DND-41 (cell line): ENCODE data around the gene ROS1.

ENCODE experiments used
- ATAC-seq: fragments of 200-7000 bp; cut with Tn5 transposase; 3 replicates; pipeline ENCODE4 v1.9.1; 2021; ENCODE audit warnings: low read depth; ENCODE audit not compliant: insufficient read depth
- DNase-seq: peaks from one replicate; pipeline ENCODE4 v3.0.0-alpha.2; 2020
- H2AFZ ChIP-seq: 2 replicates; pipeline ENCODE4 v1.6.0; 2012; ENCODE audit warnings: low read depth, low read length
- H3K27ac ChIP-seq: 2 replicates; pipeline ENCODE4 v1.5.1; 2012; ENCODE audit warnings: low read length, inconsistent platforms
- H3K27me3 ChIP-seq: fragments of 200-600 bp; sonication (generic); 2 replicates; pipeline ENCODE4 v1.6.0; 2012; ENCODE audit warnings: low read length, mild to moderate bottlenecking, inconsistent platforms; ENCODE audit not compliant: insufficient read depth, poor library complexity
- H3K36me3 ChIP-seq: 2 replicates; pipeline ENCODE4 v1.5.1; 2012; ENCODE audit warnings: low read length, inconsistent platforms; ENCODE audit not compliant: insufficient read depth
- H3K4me1 ChIP-seq: 2 replicates; pipeline ENCODE4 v1.5.1; 2012; ENCODE audit warnings: mild to moderate bottlenecking, low read length; ENCODE audit not compliant: insufficient read depth
- H3K4me2 ChIP-seq: 2 replicates; pipeline ENCODE4 v1.6.0; 2012; ENCODE audit warnings: mild to moderate bottlenecking, moderate library complexity, low read length, inconsistent platforms; ENCODE audit not compliant: insufficient read depth
- H3K4me3 ChIP-seq, 2 experiments: fragments of 200-600 bp in 1 of 2; shearing (Covaris generic) in 1 of 2; 2 replicates each; pipeline ENCODE4 v1.5.1; 2012 to 2016; ENCODE audit warnings: inconsistent platforms in 2 of 2, low read length in 2 of 2, mild to moderate bottlenecking in 2 of 2, low read depth in 1 of 2, moderate library complexity in 1 of 2
- H3K79me2 ChIP-seq: 2 replicates; pipeline ENCODE4 v1.6.0; 2012; ENCODE audit warnings: low read length, inconsistent platforms; ENCODE audit not compliant: insufficient read depth
- H3K9ac ChIP-seq: 2 replicates; pipeline ENCODE4 v1.6.0; 2012; ENCODE audit warnings: low read depth, mild to moderate bottlenecking, inconsistent platforms, low read length, moderate library complexity
- H3K9me3 ChIP-seq: 2 replicates; pipeline ENCODE4 v1.5.1; 2012; ENCODE audit warnings: low read length, moderate library complexity, mild to moderate bottlenecking, inconsistent platforms; ENCODE audit not compliant: insufficient read depth, severe bottlenecking
- H4K20me1 ChIP-seq: 2 replicates; pipeline ENCODE4 v1.6.0; 2012; ENCODE audit warnings: low read length; ENCODE audit not compliant: insufficient read depth
- CTCF ChIP-seq: IDR thresholded peaks from 2 replicates; pipeline ENCODE4 v1.5.1; 2012; ENCODE audit warnings: borderline replicate concordance, low read length, moderate library complexity, mild to moderate bottlenecking; ENCODE audit not compliant: poor library complexity, severe bottlenecking; ENCODE audit errors: extremely low read depth
- EZH2 ChIP-seq: IDR thresholded peaks from 3 replicates; pipeline ENCODE4 v1.6.1; 2012; ENCODE audit warnings: borderline replicate concordance, low read depth, mild to moderate bottlenecking, moderate library complexity, low read length, inconsistent platforms; ENCODE audit not compliant: severe bottlenecking

ROS1 gene

DNA sequence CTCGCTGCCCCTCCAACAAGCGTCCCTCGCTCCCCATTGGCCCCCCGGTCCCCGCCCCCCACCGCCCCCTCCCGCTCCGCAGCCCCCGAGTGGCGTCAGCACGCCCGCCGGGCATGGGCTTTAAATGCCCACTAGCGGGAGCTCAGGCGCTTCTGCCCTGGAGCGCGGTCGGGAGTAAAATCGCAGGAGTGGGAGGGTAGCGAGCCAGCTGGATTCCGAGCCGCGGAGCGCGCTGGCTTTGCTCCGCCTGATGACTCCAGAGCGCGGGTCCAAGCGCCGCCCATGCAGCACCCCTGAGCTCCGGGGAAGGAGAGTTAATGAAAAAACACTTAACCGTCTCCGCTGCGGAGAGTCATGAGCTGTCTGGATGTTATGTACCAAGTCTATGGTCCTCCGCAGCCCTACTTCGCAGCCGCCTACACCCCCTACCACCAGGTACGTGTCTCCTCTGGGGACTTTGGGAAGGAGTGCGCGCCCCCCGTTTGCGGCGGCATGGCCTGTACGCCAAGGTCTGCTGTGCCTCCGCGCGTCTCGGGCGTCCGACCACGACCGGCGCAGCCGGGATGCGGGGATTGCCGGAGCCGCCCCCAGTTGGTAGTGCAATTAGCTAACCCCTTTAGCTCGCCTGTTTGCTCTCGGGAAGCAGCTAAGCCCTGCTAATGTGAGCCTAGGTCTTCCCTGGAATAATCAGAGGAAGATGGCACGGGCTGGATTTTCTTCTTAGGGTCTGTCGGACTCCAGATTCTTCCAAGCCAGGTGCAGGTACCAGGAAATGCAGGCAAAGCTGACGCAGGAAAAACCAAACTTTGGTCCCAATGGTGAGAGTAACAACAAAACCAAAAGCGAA, 160.1 kb downstream of the ROS1 start, which contains the start of gene VGLL2:
TSS of gene VGLL2 (plus strand) at position 149 of the 847 bp plus-strand sequence. CDS start at position 355, 206 bp downstream.
- no peak for TF ChIP-seq CTCF
- TF ChIP-seq EZH2, result no peak
- H3K27me3 ChIP-seq, result peaks cover 12% of the 10 kb centered on the region
- H3K4me1 ChIP-seq, result no peaks in the 10 kb centered on the region
- no peak within 1 kb of the TSS for H3K4me3 ChIP-seq
- no peaks in the 10 kb centered on the region for H3K36me3 ChIP-seq
- H3K27ac ChIP-seq, result no peak within 1 kb of the TSS
- H3K9ac ChIP-seq, result no peak within 1 kb of the TSS
- DNase-seq (no peak), ATAC-seq (no peak)
- H3K9me3 ChIP-seq, result no peaks in the 10 kb centered on the region
- no peaks in the 10 kb centered on the region for H3K79me2 ChIP-seq
- H3K4me2 ChIP-seq, result no peak within 1 kb of the TSS
- no peaks in the 10 kb centered on the region for H4K20me1 ChIP-seq
- H2AFZ ChIP-seq, result no peak within 1 kb of the TSS

DNA sequence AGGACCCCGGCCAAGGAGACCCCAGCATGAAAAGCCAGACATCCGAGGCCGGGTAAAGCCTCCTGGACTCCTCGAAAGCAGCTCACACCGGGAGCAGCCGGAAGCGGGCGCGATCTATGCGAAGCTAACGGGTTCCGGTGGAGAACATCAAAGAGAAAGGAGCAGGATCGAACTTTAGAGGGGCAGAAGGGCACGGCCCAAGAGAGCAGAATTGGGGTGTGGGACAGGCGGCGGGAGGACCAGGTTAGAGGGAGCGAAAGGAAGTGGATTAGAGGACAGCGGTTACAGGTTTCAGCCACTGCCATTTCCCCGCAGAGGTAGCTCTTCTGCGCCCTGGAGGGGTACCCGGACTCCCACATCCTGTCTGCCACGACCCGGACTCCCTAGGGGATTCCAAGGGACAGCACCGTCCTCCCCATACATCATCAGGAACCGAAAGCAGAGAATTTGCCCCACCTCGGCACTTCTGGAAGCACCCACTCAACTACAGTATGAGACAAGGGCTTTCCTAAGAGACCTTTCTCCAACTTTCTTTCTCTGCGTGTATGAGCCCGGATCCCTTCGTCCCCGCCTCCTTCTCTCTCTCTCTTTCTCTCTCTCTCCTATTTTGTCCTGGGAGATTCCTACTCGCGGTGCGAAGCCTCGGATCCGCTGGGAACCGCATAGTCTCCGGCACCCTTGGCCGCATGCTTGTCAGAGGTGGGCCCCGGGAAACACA, 160.9 kb downstream of the ROS1 start:
- Histone ChIP-seq H3K4me3 (no peak overlapping the region), H3K36me3 (no peaks in the 10 kb centered on the region), H3K9ac (no peak overlapping the region), H3K9me3 (no peaks in the 10 kb centered on the region), H3K79me2 (no peaks in the 10 kb centered on the region), H4K20me1 (no peaks in the 10 kb centered on the region), H3K4me1 (no peaks in the 10 kb centered on the region), H3K27me3 (peaks cover 12% of the 10 kb centered on the region), H2AFZ (no peak overlapping the region), H3K4me2 (no peak overlapping the region), H3K27ac (no peak overlapping the region)
- no peak for ATAC-seq
- TF ChIP-seq EZH2 (no peak), CTCF (no peak)
- no peak for DNase-seq

DNA sequence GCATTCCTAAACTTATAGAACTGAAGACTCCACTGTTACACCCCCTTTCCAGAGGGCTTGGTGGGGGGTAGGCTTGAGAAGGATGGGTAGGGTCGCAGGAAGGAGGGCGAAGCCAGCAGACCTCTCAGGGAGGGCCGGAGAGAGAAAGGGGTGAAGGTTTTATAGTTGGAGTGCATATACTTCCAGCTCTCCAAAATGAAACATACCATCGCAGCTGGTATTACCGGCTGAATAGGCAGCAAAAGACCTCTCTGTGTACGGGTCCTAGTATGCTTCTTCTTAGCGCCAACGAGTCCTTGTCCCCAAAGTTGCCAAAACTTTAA, 161.4 kb downstream of the ROS1 start:
- Histone ChIP-seq H3K4me1 (no peaks in the 10 kb centered on the region), H3K4me3 (no peak overlapping the region), H3K9me3 (no peaks in the 10 kb centered on the region), H3K27me3 (peaks cover 12% of the 10 kb centered on the region), H3K4me2 (no peak overlapping the region), H3K9ac (no peak overlapping the region), H4K20me1 (no peaks in the 10 kb centered on the region), H3K79me2 (no peaks in the 10 kb centered on the region), H3K36me3 (no peaks in the 10 kb centered on the region), H3K27ac (no peak overlapping the region), H2AFZ (no peak overlapping the region)
- ATAC-seq, result no peak
- no peak for DNase-seq
- no peak for TF ChIP-seq EZH2
- no peak for TF ChIP-seq CTCF
